Measurements from ENCODE around the gene ANAPC1.

GRCh38 chr2:111923276-111923804 is 39.3 kb upstream of the ANAPC1 start:
- TF ChIP-seq CTCF (IDR thresholded peaks at IDR 0.05 in 8 of 11, conservative IDR thresholded peaks at IDR 0.05 in 3 of 11) (no peak), POLR2A (IDR thresholded peaks at IDR 0.05) (no peak)

All from spleen (tissue), 7 donors.